Choroid plexus epithelial cell (primary cell): Measurements from ENCODE around the gene FOXA3.

Source experiments
- DNase-seq: peaks from one replicate; pipeline ENCODE4 v3.0.0-alpha.2; 2010; ENCODE audit warnings: low read depth
- H3K4me3 ChIP-seq: 2 replicates; pipeline ENCODE4 v1.5.1; 2011; ENCODE audit warnings: low read depth, mild to moderate bottlenecking, control low read depth, low read length, moderate library complexity
- CTCF ChIP-seq: conservative IDR thresholded peaks from 2 replicates; pipeline ENCODE4 v1.5.1; 2011; ENCODE audit warnings: low read depth, mild to moderate bottlenecking, control low read depth, inconsistent platforms, low read length, moderate library complexity

The FOXA3 gene

GRCh38 chr19:45884682-45885555, 20.8 kb downstream of the FOXA3 start:
- peak overlapping the region; percentile 63 for H3K4me3 ChIP-seq
- DNase-seq = no peak
- TF ChIP-seq CTCF = no peak

- peak; percentile 95 for DNase-seq
- peak within 1 kb of the TSS; percentile 63 for H3K4me3 ChIP-seq
- TF ChIP-seq CTCF = no peak
Observed at GRCh38 chr19:45885556-45886426, 21.7 kb downstream of the FOXA3 start, which contains the start of gene IRF2BP1. TSS of gene IRF2BP1 (minus strand) at chr19:45886141. CDS start at chr19:45885774, 367 bp downstream.

- H3K4me3 ChIP-seq = peak overlapping the region; percentile 63
- peak; percentile 97 for DNase-seq
- TF ChIP-seq CTCF = no peak
Observed at GRCh38 chr19:45886427-45887199, 22.5 kb downstream of the FOXA3 start.

GRCh38 chr19:45887200-45887710, 23.1 kb downstream of the FOXA3 start:
- DNase-seq = no peak
- peak overlapping the region; percentile 63 for H3K4me3 ChIP-seq
- no peak for TF ChIP-seq CTCF

GRCh38 chr19:45889210-45889885, 25.2 kb downstream of the FOXA3 start:
- no peak for DNase-seq
- no peak for TF ChIP-seq CTCF
- no peak overlapping the region for H3K4me3 ChIP-seq

GRCh38 chr19:45890877-45891276, 26.8 kb downstream of the FOXA3 start:
- no peak for TF ChIP-seq CTCF
- H3K4me3 ChIP-seq = no peak overlapping the region
- no peak for DNase-seq
